ENCODE measurements around the gene GEMIN2.

DNA sequence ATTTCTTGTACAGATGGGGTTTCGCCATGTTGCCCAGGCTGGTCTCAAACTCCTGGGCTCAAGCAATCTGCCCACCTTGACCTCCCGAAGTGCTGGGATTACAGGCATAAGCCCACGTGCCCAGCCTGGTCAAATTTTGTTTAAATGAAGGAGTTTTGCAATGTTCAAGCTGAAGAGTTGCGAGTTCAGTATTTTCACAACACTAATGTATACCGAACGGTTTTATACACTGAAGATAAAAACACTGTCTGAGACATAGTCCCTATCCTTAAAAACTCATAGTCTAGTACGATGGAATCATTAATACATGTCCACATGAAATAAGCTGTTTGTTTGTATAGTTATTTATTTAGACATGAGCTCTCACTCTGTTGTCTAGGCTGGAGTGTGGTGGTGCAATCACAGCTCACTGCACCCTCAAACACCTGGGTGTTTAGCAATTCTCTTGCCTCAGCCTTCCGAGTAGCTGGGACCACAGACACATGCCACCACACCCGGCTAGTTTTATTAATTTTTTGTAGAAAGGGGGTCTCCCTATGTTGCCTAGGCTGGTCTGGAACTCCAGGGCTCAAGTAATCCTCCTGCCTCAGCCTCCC lies 40.6 kb downstream of the GEMIN2 start:
- TF ChIP-seq, protein P1, sequence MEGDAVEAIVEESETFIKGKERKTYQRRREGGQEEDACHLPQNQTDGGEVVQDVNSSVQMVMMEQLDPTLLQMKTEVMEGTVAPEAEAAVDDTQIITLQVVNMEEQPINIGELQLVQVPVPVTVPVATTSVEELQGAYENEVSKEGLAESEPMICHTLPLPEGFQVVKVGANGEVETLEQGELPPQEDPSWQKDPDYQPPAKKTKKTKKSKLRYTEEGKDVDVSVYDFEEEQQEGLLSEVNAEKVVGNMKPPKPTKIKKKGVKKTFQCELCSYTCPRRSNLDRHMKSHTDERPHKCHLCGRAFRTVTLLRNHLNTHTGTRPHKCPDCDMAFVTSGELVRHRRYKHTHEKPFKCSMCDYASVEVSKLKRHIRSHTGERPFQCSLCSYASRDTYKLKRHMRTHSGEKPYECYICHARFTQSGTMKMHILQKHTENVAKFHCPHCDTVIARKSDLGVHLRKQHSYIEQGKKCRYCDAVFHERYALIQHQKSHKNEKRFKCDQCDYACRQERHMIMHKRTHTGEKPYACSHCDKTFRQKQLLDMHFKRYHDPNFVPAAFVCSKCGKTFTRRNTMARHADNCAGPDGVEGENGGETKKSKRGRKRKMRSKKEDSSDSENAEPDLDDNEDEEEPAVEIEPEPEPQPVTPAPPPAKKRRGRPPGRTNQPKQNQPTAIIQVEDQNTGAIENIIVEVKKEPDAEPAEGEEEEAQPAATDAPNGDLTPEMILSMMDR (IDR thresholded peaks at IDR 0.05; ENCODE audit: extremely low read depth in 1 of 2, insufficient read depth in 1 of 2, low read depth in 1 of 2, low read length in 2 of 2): no peak
- TF ChIP-seq, protein P2, sequence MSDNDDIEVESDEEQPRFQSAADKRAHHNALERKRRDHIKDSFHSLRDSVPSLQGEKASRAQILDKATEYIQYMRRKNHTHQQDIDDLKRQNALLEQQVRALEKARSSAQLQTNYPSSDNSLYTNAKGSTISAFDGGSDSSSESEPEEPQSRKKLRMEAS (IDR thresholded peaks at IDR 0.05; ENCODE audit: insufficient read depth, insufficient read length): no peak
- TF ChIP-seq POLR2A (IDR thresholded peaks at IDR 0.05; ENCODE audit: low read depth, low read length) (no peak), EZH2 (IDR thresholded peaks at IDR 0.05; ENCODE audit: borderline replicate concordance, low read depth, low read length, severe bottlenecking) (no peak), POLR2AphosphoS5 (IDR thresholded peaks at IDR 0.05; ENCODE audit: insufficient read depth, low read depth, low read length) (no peak), JUN (IDR thresholded peaks at IDR 0.05; ENCODE audit: borderline replicate concordance, insufficient read depth, insufficient read length, low read depth) (no peak), MYC (IDR thresholded peaks at IDR 0.05; ENCODE audit: low read depth, low read length) (no peak), GATA2 (IDR thresholded peaks at IDR 0.05; ENCODE audit: insufficient read depth, insufficient read length, low read depth, low read length) (no peak), FOS (IDR thresholded peaks at IDR 0.05; ENCODE audit: borderline replicate concordance, insufficient read depth, low read length) (no peak)

Data from endothelial cell of umbilical vein (primary cell).